HG03378 (cell line): ENCODE results near the gene NFIA.

ENCODE experiments used
- ATAC-seq: cut with Tn5 transposase; IDR thresholded peaks from one replicate; pipeline ENCODE4 v1.9.1; 2021; ENCODE audit warnings: mild to moderate bottlenecking, moderate library complexity; ENCODE audit not compliant: unreplicated experiment

The NFIA gene

DNA sequence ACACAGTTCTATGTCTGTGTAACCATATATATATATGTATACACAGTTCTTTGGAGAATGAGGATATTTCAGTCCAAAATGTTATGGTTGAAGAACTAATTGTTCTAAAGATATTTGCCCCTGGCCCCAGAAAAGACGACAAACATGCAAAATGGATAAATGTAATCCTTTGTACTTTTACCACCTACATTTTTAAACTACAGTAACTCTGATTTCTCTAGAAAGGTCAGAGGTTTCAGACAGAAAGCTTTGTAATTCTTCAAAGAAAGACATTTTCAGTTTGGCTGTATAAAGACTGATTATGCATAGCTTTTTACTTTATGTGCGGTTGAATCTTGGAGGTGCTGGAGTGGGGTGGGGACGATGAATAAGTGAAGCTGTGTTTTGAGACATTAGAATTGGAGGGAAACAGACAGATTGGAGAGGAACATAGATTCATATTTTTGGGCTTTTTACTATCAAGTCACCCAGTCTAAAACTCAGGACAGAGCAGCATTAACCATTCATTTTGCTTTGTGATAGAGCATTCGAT lies 16.6 kb downstream of the NFIA start:
- ATAC-seq: no peak

DNA sequence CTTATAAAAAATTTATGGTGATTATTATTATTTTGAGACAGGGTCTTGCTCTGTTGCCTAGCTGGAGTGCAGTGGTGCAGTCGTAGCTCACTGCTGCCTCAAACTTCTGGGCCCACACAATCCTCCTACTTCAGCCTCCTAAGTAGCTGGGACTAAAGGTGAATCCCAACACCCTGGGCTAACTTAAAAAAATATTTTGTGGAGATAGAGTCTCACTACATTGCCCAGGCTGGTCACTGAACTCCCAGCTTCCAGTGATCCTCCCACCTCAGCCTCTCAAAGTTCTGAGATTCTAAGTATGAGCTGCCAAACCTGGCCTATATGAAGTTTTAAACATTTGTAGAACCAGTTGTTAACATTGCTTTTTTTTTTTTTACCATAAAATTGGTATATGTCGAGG lies 18.2 kb downstream of the NFIA start:
- ATAC-seq: no peak

DNA sequence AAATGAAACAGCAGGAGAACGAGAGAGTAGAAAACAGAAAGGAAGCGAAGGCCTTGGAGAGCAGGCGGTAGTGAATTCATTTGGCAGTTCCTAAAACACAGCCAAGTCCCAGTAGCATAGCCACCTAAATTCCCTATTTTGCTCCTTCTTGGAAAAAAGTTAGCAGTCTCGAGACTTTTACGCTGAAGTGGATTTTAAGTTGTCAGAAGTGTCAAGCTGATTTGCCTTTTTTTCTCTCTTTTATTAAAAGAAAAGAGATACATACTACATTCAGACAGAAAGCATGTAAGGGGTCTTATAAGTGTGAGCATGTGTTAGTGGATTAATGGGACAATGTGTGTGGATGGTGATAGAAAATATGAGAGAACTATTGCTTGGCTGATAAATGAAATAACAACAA lies 19.2 kb downstream of the NFIA start:
- no peak for ATAC-seq

DNA sequence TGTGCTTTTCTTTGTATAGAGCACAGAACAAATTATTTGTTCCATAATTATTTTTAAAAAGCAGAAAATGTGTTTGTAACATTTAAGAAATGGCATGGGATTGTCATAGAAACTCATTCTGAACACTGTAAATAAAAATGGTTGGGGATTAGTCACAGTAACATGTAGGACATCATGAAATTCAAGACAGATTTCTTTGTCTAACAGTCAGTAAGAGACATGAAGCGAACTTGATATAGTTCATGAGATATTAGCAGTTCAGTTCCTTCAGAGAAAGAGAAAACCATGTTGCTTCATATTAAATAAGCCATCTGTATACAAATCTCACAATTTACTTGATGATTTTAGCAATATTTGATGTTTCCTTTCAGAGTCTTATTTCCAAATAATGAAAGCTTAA lies 19.7 kb downstream of the NFIA start:
- ATAC-seq: no peak

DNA sequence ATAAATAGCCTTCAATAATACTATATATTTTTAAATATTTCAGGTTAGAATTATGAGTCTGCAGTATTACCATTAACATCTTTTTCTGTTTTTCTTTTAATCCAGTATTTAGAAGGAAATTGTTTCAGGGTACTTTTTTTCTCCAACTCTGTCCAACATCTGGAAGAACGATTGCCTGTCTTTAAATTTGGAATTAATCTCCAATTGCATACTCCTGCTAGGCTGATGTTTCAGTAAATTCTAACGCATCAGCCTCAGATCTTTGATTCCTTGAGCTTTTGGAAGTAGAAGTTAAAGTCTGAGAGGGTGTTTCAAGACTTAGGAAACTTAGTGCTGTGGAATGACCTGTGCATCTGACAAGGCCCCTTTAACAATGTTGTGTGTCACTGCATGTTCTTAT lies 20.3 kb downstream of the NFIA start:
- ATAC-seq: no peak

DNA sequence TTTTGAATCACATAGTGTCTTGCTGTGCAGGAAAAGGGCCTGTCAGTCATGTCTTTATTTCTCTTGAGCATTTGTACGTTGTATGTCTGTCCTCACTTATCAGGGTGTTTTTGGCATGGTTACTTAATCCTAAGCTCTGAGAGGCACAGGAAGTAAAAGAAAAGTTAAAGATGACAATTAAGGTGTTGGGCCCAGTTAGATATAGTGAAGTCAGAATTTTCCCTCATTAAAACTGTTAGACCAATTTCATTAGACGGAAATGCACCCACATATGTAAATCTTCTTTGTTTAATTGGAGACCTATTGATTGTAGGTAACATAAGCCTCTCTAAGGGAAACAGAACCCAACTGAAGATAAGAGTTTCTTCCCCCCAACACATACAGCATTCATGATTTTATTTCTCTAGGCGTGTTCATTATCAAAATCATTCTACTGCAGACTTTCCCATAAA lies 21.9 kb downstream of the NFIA start:
- no peak for ATAC-seq

DNA sequence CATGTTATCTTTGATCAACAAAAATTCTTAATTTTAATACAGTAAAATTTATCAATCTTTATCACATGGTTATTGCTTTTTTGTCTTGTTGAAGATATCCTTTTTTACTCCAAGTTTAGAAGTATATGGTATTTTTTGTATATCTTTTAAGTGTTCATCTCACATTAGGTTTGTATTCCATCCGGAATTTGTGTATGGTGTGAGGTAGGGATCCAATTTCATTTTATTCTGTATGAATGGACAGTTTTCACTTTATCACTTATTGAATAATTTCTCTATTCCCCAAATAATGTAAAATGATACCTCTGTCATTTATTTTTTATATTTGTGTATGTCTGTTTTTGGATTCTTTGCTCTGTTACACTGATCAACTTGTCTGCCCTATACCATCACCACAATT lies 25.3 kb downstream of the NFIA start:
- ATAC-seq: no peak

DNA sequence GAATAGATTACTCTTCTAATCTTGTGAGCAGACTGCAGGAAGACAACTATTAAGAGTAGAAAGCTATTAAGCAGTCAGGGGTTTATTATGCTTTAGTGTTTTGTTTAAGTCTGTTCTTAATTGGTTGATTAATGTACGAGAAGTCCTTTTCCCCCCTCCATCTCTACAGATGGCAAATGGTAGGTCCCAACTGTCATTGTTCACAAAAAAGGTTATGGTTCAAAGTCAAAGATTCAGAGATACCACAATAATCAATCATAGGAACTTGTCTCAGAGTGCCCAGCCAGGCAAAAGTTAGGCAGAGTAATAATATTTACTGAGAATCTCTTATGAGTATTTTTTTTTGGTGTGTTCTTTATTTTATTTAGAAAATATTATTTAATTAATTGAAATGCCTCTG lies 26.8 kb downstream of the NFIA start:
- ATAC-seq: no peak

DNA sequence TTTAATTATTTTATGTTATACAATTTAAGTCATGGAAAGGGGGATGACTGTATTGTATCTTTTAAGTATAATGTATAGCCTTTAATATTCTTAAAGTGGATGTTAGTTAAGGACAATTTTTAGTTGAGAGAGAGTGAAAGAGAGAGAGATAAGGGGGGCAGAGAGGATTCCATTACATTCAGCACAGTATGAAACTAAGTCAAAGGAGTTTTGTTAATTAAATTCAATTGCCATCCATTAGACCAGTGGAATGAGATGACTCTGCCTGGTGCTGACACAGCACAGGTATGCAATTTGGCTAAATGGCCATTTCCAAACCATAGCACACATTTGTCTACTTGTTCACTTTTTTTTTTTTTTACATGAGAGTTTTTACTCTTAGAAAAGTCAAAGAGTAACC lies 27.5 kb downstream of the NFIA start:
- no peak for ATAC-seq

DNA sequence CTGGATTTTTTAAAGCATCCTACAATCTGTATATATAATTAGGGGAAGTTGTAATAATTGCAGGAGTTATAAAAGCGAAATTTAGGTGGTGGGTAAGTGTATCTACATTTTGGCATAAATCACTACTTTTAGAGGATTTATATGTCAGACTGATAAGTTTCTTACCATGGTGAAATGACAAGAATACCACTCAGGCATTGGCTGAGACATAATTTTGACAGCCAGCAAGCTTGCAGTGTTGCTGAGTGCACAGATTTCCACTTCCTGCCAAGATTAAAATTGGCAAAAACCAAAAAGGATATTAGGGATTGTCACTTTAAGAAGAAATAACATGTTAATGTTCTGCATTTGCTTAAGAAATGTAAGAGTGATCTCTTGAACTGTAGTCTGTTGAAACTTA lies 28.2 kb downstream of the NFIA start:
- ATAC-seq: no peak

DNA sequence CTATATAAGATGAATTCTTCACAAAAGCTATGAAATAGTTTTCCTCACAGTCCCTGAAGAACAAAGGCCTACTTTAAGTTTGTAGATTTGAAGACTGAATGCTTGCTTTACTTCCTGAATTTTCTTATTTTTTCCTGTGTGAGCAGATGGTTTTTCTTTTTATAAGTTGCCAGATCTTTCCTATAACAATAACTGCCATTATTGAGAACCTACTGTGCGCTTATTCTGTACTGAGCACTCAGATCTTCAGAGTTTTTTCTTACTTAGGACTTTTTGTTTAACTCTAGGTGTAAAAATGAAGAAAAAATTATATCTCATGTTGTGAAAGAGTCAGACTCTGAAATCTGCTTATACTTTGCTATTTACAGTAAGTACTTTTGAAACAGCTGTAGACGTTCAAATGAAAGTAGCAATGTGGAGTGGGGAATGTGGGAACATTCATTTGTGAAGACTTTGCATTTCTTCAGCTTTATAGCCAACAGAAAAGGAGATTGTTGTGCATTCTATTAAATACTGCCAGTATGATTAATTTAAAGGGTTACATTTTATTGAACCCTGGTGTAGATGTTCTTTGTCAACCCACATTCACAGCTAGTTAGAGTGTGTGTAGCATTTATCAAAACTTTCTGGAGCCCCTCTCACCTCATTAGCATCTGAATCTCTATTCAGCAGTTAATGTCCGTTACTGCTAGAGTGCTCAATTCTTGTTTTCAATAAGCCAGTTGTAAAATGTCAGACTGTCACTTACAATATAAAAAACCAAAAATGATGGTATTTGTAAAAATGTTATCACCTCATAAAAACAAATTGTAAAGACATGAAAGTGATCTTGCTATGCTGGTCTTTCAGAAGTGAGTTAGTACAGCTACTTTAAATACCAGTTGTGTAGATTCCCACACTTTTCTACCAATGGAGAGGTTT lies 29.0 kb downstream of the NFIA start:
- no peak for ATAC-seq

DNA sequence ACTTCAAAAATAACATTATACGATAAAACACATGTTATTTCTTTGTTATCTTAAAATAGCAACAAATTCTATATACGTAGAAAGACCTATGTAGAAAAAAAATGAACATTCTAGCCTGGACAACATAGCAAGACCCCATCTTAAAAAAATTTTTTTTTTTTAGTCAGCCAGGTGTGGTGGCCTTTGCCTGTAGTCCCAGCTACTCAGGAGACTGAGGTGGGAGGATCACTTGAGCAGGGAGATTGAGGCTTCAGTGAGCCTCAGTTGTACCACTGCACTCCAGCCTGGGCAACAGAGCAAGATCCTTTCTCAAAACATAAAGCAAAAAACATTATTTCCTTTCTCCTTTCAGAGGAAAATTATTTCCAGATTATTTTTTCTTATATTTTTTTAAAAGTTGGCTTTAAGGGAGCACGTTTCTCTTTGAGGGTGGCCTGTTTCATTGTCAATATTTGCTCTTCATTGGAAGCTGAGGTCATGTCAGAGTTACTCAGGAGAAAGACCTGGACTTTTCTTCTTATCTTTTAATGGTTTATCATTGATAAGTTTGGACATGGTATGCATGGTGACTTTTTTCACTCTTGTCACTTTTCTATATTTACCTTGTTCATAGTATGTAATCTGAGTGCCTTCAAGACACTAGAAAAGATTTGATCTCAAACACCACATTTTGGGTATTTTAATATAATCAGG lies 32.0 kb downstream of the NFIA start:
- no peak for ATAC-seq

DNA sequence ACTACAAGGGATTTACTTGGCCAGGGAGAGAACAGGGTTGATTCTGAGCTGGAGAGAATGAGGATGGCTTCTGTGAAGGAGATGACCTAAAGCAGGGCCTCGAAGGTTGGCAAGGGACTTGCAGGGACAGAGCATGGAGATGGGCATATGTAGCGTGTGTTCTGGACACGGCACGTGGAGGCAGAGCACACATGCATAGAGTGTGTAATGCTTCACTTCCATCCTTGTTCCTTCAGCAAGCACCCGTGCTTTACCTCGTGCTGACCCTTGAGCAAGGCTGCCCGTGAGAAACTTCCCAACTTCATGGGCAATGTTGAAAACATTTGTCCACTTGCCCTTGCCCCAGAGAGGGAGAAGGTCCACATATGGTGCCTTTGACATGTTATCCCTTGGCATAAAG lies 33.1 kb downstream of the NFIA start:
- no peak for ATAC-seq

DNA sequence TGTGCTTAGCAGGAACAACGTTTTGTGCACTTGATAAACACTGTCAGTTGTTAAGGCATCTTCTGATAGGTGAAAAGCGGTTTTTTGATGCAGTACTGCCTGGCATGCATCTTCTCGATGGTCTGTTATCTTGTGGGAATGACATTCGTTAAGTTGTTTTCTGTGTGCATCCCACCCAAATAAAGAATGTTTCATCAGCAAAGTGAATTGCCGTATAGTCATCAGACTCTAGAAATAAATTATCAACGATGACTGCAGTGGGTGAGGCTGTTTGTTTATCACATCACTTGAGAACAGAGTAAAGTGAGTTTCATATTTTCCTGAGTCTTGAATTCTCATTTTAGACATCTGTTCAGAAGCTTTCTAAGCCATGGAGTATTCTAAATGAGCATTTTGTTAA lies 34.1 kb downstream of the NFIA start:
- ATAC-seq: no peak

DNA sequence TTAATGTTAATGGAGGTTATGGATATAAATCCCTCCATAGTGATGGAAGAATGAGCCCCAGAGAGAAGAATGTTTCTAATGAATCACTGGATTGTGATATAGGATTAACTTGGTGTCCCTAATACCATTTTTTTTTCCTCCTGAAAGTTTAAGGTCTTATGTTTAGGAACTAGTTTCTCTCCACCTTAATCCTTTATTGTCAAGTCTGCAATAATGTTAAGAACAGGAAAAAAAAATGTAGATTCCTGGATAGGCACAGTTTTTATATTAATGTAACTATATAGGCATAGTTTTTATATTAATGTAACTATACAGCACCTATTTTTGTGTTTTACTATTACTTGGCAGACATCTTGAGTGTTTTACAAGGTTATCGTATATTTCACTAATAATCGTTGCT lies 34.9 kb downstream of the NFIA start:
- no peak for ATAC-seq

DNA sequence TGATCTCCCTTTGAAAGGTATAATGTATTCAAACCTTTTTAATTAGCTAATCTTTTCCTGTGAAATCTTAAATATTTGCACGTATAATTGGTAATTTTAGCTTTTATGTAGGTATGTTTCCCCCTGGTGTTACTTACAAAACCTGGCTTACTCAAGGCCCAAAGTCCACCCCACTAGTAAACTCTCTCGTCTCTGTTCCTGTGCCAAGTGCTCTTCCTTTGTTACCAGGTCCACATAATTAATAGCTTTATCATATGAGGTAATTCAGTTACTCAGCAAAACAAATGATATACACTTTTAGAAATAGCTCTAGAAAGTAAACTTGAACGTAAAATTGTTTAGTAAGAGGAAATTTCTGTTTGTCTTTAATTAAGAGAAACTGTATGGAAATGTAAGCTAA lies 36.7 kb downstream of the NFIA start:
- no peak for ATAC-seq

DNA sequence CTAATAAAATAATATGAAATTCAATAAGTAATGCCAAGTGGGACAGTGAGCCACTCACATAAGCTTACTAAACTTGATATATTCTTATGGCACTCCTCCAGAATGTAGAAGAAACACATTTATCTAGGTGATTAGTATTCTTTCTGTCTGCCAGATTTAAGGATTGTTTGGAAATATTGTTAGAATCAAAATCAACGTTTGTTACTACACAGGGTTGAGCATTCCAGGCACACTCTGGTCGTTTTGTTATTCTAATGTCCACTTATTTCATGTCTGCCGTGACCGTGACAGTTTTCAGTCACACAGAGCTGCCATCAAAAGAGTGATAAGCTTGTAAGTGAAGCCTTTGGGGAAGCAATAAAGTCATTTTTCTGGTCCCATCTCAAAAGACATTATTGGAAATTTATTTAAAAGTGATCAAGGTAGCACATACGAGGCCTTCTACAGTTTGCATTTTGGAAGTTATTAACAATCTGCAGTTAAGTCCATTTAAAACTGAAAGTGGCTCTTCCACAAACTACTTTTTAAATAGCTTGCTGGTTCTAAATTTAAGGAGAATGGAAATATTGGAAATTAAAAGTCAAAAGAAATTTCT lies 38.0 kb downstream of the NFIA start:
- ATAC-seq: no peak

DNA sequence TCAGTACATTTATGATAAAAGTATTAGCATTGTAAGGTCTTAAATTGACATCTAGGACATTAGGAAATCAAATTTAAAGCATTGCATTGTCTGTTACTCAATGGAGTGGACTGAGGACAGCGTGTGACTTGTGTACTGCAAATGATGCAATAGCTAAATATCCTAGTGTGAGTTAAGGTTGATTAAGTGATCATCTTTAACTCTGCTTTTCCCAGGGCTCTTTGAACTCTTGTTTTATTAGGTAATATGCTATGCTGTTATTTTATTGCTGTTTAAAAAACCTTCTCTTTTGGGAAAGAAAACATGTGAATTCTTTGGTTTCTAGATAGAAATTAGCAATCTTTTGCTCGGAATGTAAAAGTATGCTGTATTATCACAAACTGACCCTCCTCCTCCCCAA lies 38.6 kb downstream of the NFIA start:
- no peak for ATAC-seq

DNA sequence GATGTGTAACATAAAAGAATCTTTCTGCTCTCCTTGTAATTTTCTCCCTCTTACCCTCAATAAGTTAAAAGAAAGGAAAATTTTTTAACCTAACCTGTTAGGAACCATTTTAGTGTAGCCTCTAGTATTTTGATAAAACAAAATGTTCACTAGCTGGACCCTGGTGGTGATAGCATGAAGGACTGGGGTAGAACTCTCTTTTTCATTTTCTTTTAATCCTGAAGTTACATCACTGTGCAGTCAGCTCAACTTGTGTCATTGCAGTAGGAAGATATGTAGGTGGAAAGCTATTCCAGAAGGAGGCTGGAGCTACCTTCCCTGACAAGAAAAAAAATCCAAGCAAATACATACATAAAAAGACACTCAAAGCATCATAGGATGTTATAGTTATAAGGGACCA lies 39.3 kb downstream of the NFIA start:
- ATAC-seq: no peak

DNA sequence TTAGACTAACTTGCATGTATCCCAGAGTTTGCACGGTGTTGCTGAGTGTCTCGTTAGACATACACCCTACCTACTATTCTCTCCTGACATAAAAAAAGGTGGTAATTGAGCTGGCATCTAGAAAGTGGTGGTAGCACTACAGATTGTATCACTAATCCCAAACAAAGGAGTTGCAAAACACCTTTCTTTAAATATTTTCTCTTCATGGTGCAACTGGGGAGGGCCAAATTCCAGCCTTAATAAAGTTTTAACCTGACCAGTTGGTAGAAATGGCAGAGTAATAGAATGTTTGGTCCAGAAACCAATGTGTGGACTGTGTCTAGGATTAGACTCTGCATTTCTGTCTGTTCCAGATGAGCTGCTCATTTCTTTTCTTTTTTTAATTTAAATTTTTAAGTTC lies 40.0 kb downstream of the NFIA start:
- ATAC-seq: no peak

DNA sequence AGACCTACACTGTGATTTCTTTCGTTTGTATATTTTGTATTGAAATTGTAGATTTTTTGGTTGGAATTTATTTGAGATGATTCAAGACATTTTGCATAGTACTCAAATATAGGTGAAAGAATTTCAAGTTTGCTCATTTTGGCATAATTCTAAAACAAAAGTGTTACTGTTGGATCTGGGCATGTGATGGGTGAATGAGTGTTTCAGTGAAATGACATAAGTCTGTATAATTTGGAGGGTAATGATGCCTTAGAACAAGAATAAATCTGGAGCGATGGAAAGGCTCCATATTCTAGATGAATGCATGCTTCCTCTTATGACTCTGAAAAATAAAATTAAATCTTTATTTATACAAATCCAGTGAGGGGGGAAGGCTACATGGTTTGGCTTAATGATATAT lies 41.0 kb downstream of the NFIA start:
- no peak for ATAC-seq

DNA sequence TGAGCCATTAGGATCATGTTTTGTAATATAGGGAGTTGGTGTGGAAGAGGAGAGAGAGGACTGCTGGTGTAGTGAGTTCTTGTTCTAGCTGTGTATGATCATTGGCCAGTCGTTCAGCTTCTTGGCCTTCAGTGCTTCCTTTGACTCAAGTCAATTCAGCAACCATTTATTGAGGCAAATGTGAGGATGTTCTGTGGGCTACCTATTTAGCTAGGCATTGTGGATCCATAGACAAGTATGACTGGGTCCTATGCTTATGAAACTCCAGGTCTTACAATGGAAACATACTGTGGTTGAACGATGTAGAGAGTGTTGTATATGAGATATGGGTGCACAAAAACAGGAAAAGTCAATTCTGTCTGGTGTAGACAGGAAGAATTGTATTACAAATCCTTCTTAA lies 41.7 kb downstream of the NFIA start:
- ATAC-seq: no peak
